OCI-LY3 (cell line): ENCODE results near the gene ADAMTS3.

Experiments
- H2AFZ ChIP-seq: fragments of 200-600, 300-600 bp; shearing (Covaris generic); 2 replicates; pipeline ENCODE4 v1.6.0; 2014; ENCODE audit warnings: antibody characterized with exemption, low read depth, low read length
- H3K27ac ChIP-seq: fragments of 200-600, 300-600 bp; sonication (generic); 2 replicates; pipeline ENCODE4 v1.5.1; 2014; ENCODE audit warnings: mild to moderate bottlenecking, low read length, moderate library complexity, mixed read lengths
- H3K27me3 ChIP-seq: fragments of 200-600, 300-600 bp; sonication (generic); 2 replicates; pipeline ENCODE4 v1.6.1; 2014; ENCODE audit warnings: low read depth, low read length, mixed read lengths
- H3K36me3 ChIP-seq: fragments of 200-600, 300-600 bp; sonication (generic); replicated peaks from 2 replicates; pipeline ENCODE3; 2014; ENCODE audit warnings: low read depth, low read length, mixed read lengths
- H3K4me1 ChIP-seq: fragments of 300-600, 200-600 bp; sonication (generic); 2 replicates; pipeline ENCODE4 v1.6.1; 2014; ENCODE audit warnings: low read length, mixed read lengths
- H3K4me2 ChIP-seq: fragments of 200-600, 300-600 bp; sonication (generic); 2 replicates; pipeline ENCODE4 v1.6.1; 2014; ENCODE audit warnings: low read length, mixed read lengths
- H3K4me3 ChIP-seq: fragments of 300-600, 200-600 bp; sonication (generic); 2 replicates; pipeline ENCODE4 v1.5.1; 2014; ENCODE audit warnings: antibody characterized with exemption, mild to moderate bottlenecking, low read length, moderate library complexity
- H3K79me2 ChIP-seq: fragments of 300-600, 200-600 bp; shearing (Covaris generic); 2 replicates; pipeline ENCODE4 v1.6.1; 2014; ENCODE audit warnings: mild to moderate bottlenecking, low read length, mixed read lengths
- H3K9ac ChIP-seq: fragments of 300-600, 200-600 bp; shearing (Covaris generic); 2 replicates; pipeline ENCODE4 v1.6.0; 2014; ENCODE audit warnings: mild to moderate bottlenecking, low read length, moderate library complexity
- H3K9me3 ChIP-seq: fragments of 200-600, 300-600 bp; shearing (Covaris generic); 2 replicates; pipeline ENCODE4 v1.6.1; 2014; ENCODE audit warnings: low read length, mixed read lengths; ENCODE audit not compliant: insufficient read depth
- H4K20me1 ChIP-seq: fragments of 200-600, 300-600 bp; sonication (generic); 2 replicates; pipeline ENCODE4 v1.6.1; 2016; ENCODE audit warnings: low read length, mixed read lengths; ENCODE audit not compliant: insufficient read depth
- EZH2phosphoT487 ChIP-seq: fragments of 200-600 bp; shearing (Covaris generic); IDR thresholded peaks from 2 replicates; pipeline ENCODE4 v1.6.1; 2018; ENCODE audit warnings: antibody characterized with exemption, mixed run types, low read depth
- TF ChIP-seq, protein P1 (sequence below): fragments of 200-600, 300-600 bp; sonication (generic); IDR thresholded peaks from 2 replicates; pipeline ENCODE4 v1.5.1; 2014; ENCODE audit warnings: antibody characterized with exemption, low read length, low read depth

Gene ADAMTS3

DNA sequence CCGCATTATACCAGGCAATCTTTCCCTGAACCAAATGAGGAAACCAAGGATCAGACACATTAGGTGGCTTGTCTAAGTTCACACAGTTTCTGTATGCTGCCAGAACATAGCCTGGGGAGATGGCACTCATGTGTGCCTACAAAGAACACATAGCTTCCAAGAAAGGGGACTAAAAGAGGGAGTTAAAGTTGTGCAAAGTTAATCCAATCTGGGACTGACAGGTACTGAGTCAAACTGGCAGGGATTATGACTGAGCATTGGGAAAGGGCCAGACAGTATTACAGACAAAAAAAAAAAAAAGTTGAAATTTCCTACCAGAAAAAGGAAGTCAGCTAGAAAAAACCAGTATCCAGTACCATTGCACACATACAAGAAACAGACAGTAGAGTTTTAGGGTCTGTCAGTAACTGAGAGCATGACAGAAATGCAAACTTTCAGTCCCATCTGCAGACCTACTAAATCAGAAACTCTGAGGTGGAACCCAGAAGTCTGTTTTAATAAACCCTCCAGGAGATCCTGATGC, 37.2 kb downstream of the ADAMTS3 start:
- no peak overlapping the region for H3K4me3 ChIP-seq
- no peaks in the 10 kb centered on the region for H3K79me2 ChIP-seq
- H3K4me2 ChIP-seq, result no peak overlapping the region
- H4K20me1 ChIP-seq, result no peaks in the 10 kb centered on the region
- H2AFZ ChIP-seq, result no peak overlapping the region
- H3K36me3 ChIP-seq, result no peaks in the 10 kb centered on the region
- H3K27ac ChIP-seq, result no peak overlapping the region
- no peak overlapping the region for H3K9ac ChIP-seq
- TF ChIP-seq EZH2phosphoT487, result no peak
- TF ChIP-seq, protein P1, sequence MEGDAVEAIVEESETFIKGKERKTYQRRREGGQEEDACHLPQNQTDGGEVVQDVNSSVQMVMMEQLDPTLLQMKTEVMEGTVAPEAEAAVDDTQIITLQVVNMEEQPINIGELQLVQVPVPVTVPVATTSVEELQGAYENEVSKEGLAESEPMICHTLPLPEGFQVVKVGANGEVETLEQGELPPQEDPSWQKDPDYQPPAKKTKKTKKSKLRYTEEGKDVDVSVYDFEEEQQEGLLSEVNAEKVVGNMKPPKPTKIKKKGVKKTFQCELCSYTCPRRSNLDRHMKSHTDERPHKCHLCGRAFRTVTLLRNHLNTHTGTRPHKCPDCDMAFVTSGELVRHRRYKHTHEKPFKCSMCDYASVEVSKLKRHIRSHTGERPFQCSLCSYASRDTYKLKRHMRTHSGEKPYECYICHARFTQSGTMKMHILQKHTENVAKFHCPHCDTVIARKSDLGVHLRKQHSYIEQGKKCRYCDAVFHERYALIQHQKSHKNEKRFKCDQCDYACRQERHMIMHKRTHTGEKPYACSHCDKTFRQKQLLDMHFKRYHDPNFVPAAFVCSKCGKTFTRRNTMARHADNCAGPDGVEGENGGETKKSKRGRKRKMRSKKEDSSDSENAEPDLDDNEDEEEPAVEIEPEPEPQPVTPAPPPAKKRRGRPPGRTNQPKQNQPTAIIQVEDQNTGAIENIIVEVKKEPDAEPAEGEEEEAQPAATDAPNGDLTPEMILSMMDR, result no peak
- no peaks in the 10 kb centered on the region for H3K27me3 ChIP-seq
- no peaks in the 10 kb centered on the region for H3K9me3 ChIP-seq
- no peaks in the 10 kb centered on the region for H3K4me1 ChIP-seq

DNA sequence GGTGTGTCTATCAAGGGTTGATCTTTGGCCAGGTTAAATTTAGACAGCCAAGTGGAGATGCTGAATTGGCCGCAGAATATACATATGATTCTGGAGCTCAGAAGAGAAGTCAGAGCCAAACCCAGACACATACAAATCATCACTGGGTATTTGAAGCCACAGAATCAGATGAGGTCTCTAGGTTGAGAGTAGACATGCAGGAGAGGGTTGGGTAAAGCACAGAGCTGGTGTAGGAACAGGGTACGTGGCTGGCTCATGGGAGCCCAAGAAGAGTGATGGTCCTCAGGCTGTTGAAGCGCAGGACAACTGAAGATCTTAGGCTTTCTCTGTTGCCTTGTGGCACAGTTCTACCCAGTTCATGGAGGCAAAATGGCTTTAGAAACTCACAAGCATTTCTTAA, 37.7 kb downstream of the ADAMTS3 start:
- Histone ChIP-seq H3K79me2 (no peaks in the 10 kb centered on the region), H3K27me3 (no peaks in the 10 kb centered on the region), H2AFZ (no peak overlapping the region), H3K27ac (no peak overlapping the region), H3K4me2 (no peak overlapping the region), H3K4me3 (no peak overlapping the region), H3K9ac (no peak overlapping the region), H3K9me3 (no peaks in the 10 kb centered on the region), H3K36me3 (no peaks in the 10 kb centered on the region), H3K4me1 (no peaks in the 10 kb centered on the region), H4K20me1 (no peaks in the 10 kb centered on the region)
- TF ChIP-seq EZH2phosphoT487, result no peak
- TF ChIP-seq, protein P1, result no peak

DNA sequence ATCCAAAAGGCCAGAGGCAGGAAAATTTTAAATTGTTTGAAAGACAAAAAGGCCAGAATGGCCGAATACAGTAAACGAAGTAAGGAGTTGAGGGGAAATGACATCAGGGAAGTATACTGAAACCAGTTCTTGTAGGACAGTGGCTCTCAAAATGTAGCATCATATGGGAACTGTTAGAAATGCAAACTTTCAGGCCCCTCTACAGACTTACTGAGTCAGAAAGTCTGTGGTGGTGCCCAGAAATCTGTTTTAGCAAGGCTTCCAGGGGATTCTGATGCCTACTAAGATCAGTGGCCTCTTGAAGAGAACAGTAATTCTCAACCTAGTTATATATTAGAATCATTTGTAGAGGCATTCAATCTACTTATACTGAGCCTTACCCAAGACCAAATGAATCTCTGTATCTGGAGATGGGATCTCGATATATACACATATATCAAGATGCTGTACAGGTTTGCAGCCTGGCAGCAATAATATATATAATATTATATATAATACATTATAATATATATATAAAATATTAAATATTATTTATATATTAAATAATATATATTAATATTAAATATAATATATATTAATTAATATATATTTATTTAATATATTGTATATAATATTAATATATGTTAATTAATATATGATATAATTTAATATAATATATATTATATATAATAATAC, 39.7 kb downstream of the ADAMTS3 start:
- Histone ChIP-seq H3K4me2 (no peak overlapping the region), H3K4me1 (no peaks in the 10 kb centered on the region), H3K4me3 (no peak overlapping the region), H3K27ac (no peak overlapping the region), H4K20me1 (no peaks in the 10 kb centered on the region), H3K79me2 (no peaks in the 10 kb centered on the region), H3K36me3 (no peaks in the 10 kb centered on the region), H3K27me3 (no peaks in the 10 kb centered on the region), H3K9me3 (no peaks in the 10 kb centered on the region), H2AFZ (no peak overlapping the region), H3K9ac (no peak overlapping the region)
- no peak for TF ChIP-seq EZH2phosphoT487
- TF ChIP-seq, protein P1, result no peak

DNA sequence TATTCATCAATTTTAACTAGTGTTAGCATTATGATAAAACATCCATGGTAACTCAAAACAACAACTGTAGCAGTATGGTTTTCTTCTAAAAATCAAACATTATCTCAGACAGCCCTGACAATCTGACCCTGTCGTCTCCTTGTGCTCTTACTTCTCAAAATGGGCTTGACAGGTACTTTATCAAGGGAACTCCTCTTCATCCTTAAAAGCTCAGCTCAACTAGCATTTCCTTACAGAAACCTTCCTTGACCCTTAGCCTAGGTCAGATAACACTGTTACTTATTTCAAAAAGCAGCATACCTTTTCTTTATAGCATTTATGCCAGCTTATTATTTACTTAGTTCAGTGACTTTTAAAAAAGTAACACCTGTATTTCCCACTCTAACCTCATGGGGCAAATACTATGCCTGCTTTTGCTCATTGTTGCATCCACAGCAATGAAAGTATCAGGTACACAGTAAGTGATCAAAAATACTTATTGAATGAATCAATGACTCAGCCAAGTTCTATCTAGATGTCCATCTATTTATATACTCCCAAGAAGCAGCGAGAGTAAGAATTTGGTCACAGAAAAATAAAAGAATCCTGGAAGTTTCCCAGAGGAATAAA, 41.9 kb downstream of the ADAMTS3 start:
- TF ChIP-seq, protein P1, result no peak
- no peak for TF ChIP-seq EZH2phosphoT487
- H3K36me3 ChIP-seq, result no peaks in the 10 kb centered on the region
- H3K27me3 ChIP-seq, result no peaks in the 10 kb centered on the region
- no peaks in the 10 kb centered on the region for H3K4me1 ChIP-seq
- no peak overlapping the region for H2AFZ ChIP-seq
- no peak overlapping the region for H3K4me2 ChIP-seq
- no peak overlapping the region for H3K27ac ChIP-seq
- H3K79me2 ChIP-seq, result no peaks in the 10 kb centered on the region
- H3K9me3 ChIP-seq, result no peaks in the 10 kb centered on the region
- H4K20me1 ChIP-seq, result no peaks in the 10 kb centered on the region
- no peak overlapping the region for H3K9ac ChIP-seq
- no peak overlapping the region for H3K4me3 ChIP-seq
